SK-N-SH treated with all-trans-retinoic acid at 6 μM for 48 hours (cell line): ENCODE measurements around the gene CCDC150.

Experiments
- ATAC-seq: fragments of 200-7000 bp; cut with Tn5 transposase; 3 replicates; pipeline ENCODE4 v1.9.1; 2020; ENCODE audit warnings: mild to moderate bottlenecking, moderate library complexity
- ARNTL ChIP-seq: fragments of 450-650 bp; formaldehyde crosslinking; IDR thresholded peaks from 2 replicates; pipeline ENCODE4 v1.5.0; 2020; ENCODE audit warnings: low read depth, mild to moderate bottlenecking, moderate library complexity, borderline replicate concordance
- CSDC2 ChIP-seq: fragments of 250-450 bp; sonication (Bioruptor Pico); IDR thresholded peaks from 2 replicates; pipeline ENCODE4 v1.5.0; 2020; ENCODE audit warnings: mild to moderate bottlenecking, moderate library complexity
- CSRNP3 ChIP-seq: fragments of 250-450 bp; sonication (Bioruptor Pico); IDR thresholded peaks from 2 replicates; pipeline ENCODE4 v1.5.1; 2021; ENCODE audit warnings: mild to moderate bottlenecking, moderate library complexity
- ESRRG ChIP-seq: fragments of 250-450 bp; sonication (Bioruptor Pico); IDR thresholded peaks from 2 replicates; pipeline ENCODE4 v1.6.1; 2021; ENCODE audit warnings: mild to moderate bottlenecking
- GLIS3 ChIP-seq: fragments of 250-450 bp; sonication (Bioruptor Pico); IDR thresholded peaks from 2 replicates; pipeline ENCODE4 v1.5.0; 2020; ENCODE audit warnings: mild to moderate bottlenecking, moderate library complexity
- ISL1 ChIP-seq: fragments of 250-450 bp; sonication (Bioruptor Pico); IDR thresholded peaks from 2 replicates; pipeline ENCODE4 v2.1.2; 2022; ENCODE audit warnings: mild to moderate bottlenecking, moderate library complexity
- OSR1 ChIP-seq: fragments of 250-450 bp; sonication (Bioruptor Pico); IDR thresholded peaks from 2 replicates; pipeline ENCODE4 v1.8.0; 2022; ENCODE audit warnings: moderate library complexity, mild to moderate bottlenecking, inconsistent platforms
- PPARA ChIP-seq: fragments of 250-450 bp; sonication (Bioruptor Pico); IDR thresholded peaks from 2 replicates; pipeline ENCODE4 v1.5.0; 2020; ENCODE audit warnings: mild to moderate bottlenecking, borderline replicate concordance
- RARB ChIP-seq: fragments of 250-450 bp; sonication (Bioruptor Pico); IDR thresholded peaks from 2 replicates; pipeline ENCODE4 v1.8.0; 2021; ENCODE audit warnings: mild to moderate bottlenecking, moderate library complexity
- SNAI2 ChIP-seq: fragments of 250-450 bp; sonication (Bioruptor Pico); IDR thresholded peaks from 2 replicates; pipeline ENCODE4 v1.5.0; 2020; ENCODE audit warnings: mild to moderate bottlenecking, moderate library complexity
- TCF4 ChIP-seq: fragments of 250-450 bp; sonication (Bioruptor Pico); IDR thresholded peaks from 2 replicates; pipeline ENCODE4 v1.8.0; 2021; ENCODE audit warnings: mild to moderate bottlenecking, moderate library complexity, borderline replicate concordance
- TOX ChIP-seq: fragments of 250-450 bp; sonication (Bioruptor Pico); IDR thresholded peaks from 2 replicates; pipeline ENCODE4 v1.8.0; 2021; ENCODE audit warnings: mild to moderate bottlenecking, moderate library complexity, borderline replicate concordance
- ZC3H10 ChIP-seq: fragments of 250-450 bp; sonication (Bioruptor Pico); IDR thresholded peaks from 2 replicates; pipeline ENCODE4 v1.5.1; 2021; ENCODE audit warnings: mild to moderate bottlenecking, moderate library complexity
- ZFP3 ChIP-seq: fragments of 250-450 bp; sonication (Bioruptor Pico); IDR thresholded peaks from 2 replicates; pipeline ENCODE4 v1.5.0; 2020; ENCODE audit warnings: mild to moderate bottlenecking, moderate library complexity
- ZFP30 ChIP-seq: fragments of 450-650 bp; formaldehyde crosslinking; IDR thresholded peaks from 2 replicates; pipeline ENCODE4 v1.5.0; 2022; ENCODE audit warnings: mild to moderate bottlenecking, moderate library complexity
- ZNF565 ChIP-seq: fragments of 450-650 bp; formaldehyde crosslinking; conservative IDR thresholded peaks from 2 replicates; pipeline ENCODE4 v1.5.0; 2020; ENCODE audit warnings: low read depth, mild to moderate bottlenecking, moderate library complexity
- ZNF8 ChIP-seq: fragments of 450-650 bp; formaldehyde crosslinking; IDR thresholded peaks from 2 replicates; pipeline ENCODE4 v1.5.0; 2020; ENCODE audit warnings: mild to moderate bottlenecking, moderate library complexity
- TF ChIP-seq, protein P1 (sequence below): fragments of 250-450 bp; sonication (Bioruptor Pico); IDR thresholded peaks from 2 replicates; pipeline ENCODE4 v1.5.0; 2020; ENCODE audit warnings: mild to moderate bottlenecking, moderate library complexity
- TF ChIP-seq, protein P2 (sequence below): fragments of 250-450 bp; sonication (Bioruptor Pico); IDR thresholded peaks from 2 replicates; pipeline ENCODE4 v1.5.1; 2020; ENCODE audit warnings: low read depth, mild to moderate bottlenecking, moderate library complexity

Gene CCDC150

GRCh38 chr2:196660244-196660643 is 20.7 kb downstream of the CCDC150 start:
- ATAC-seq = peak; percentile 91
- peak; percentile 67 for TF ChIP-seq ISL1 (CRISPR knock-in tag)
- TF ChIP-seq ZNF8 (CRISPR knock-in tag) = no peak

- TF ChIP-seq CSRNP3 (no peak), ZFP30 (CRISPR knock-in tag) (no peak), GLIS3 (no peak), ARNTL (CRISPR knock-in tag) (no peak), OSR1 (CRISPR knock-in tag) (no peak), CSDC2 (CRISPR knock-in tag) (no peak)
- TF ChIP-seq, protein P1, sequence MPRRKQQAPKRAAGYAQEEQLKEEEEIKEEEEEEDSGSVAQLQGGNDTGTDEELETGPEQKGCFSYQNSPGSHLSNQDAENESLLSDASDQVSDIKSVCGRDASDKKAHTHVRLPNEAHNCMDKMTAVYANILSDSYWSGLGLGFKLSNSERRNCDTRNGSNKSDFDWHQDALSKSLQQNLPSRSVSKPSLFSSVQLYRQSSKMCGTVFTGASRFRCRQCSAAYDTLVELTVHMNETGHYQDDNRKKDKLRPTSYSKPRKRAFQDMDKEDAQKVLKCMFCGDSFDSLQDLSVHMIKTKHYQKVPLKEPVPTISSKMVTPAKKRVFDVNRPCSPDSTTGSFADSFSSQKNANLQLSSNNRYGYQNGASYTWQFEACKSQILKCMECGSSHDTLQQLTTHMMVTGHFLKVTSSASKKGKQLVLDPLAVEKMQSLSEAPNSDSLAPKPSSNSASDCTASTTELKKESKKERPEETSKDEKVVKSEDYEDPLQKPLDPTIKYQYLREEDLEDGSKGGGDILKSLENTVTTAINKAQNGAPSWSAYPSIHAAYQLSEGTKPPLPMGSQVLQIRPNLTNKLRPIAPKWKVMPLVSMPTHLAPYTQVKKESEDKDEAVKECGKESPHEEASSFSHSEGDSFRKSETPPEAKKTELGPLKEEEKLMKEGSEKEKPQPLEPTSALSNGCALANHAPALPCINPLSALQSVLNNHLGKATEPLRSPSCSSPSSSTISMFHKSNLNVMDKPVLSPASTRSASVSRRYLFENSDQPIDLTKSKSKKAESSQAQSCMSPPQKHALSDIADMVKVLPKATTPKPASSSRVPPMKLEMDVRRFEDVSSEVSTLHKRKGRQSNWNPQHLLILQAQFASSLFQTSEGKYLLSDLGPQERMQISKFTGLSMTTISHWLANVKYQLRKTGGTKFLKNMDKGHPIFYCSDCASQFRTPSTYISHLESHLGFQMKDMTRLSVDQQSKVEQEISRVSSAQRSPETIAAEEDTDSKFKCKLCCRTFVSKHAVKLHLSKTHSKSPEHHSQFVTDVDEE (CRISPR knock-in tag) = no peak
- ATAC-seq = no peak
Measured at GRCh38 chr2:196670342-196670741, 30.8 kb downstream of the CCDC150 start.

GRCh38 chr2:196675963-196676362 is 36.4 kb downstream of the CCDC150 start:
- ATAC-seq = no peak
- TF ChIP-seq CSDC2 (CRISPR knock-in tag) = no peak
- no peak for TF ChIP-seq ESRRG
- TF ChIP-seq, protein P2, sequence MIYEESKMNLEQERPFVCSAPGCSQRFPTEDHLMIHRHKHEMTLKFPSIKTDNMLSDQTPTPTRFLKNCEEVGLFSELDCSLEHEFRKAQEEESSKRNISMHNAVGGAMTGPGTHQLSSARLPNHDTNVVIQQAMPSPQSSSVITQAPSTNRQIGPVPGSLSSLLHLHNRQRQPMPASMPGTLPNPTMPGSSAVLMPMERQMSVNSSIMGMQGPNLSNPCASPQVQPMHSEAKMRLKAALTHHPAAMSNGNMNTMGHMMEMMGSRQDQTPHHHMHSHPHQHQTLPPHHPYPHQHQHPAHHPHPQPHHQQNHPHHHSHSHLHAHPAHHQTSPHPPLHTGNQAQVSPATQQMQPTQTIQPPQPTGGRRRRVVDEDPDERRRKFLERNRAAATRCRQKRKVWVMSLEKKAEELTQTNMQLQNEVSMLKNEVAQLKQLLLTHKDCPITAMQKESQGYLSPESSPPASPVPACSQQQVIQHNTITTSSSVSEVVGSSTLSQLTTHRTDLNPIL (CRISPR knock-in tag) = no peak
- TF ChIP-seq ZFP3 (CRISPR knock-in tag) = no peak
- TF ChIP-seq, all 23 proteins: peak for 0

- peak; percentile 78 for ATAC-seq
Measured at GRCh38 chr2:196677404-196677803, 37.9 kb downstream of the CCDC150 start.

DNA sequence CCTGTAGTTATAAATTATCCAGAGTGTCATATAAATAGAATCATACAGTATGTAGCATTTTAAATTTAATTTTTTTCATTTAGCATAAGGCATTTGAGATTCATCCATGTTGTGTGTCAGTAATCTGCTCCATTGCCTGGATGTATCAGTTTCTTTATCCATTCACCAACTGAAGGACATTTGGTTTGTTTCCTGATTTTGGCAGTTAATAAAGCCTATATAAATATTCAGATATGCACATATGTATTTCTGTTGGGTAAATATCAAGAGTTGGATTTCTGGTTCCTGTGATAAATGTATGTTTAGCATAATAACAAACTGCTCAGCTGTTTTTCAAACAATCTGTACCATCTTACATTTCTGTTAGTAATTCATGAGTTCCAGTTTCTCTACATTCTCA is 39.9 kb downstream of the CCDC150 start:
- no peak for TF ChIP-seq CSDC2 (CRISPR knock-in tag)
- TF ChIP-seq TCF4 (CRISPR knock-in tag) = no peak
- no peak for TF ChIP-seq SNAI2 (CRISPR knock-in tag)
- no peak for TF ChIP-seq OSR1 (CRISPR knock-in tag)
- no peak for TF ChIP-seq PPARA
- TF ChIP-seq ZNF565 (CRISPR knock-in tag) = no peak
- no peak for TF ChIP-seq ISL1 (CRISPR knock-in tag)
- no peak for TF ChIP-seq ARNTL (CRISPR knock-in tag)
- no peak for TF ChIP-seq ZFP30 (CRISPR knock-in tag)
- no peak for TF ChIP-seq CSRNP3
- ATAC-seq = no peak

More at GRCh38 chr2:196677404-196677803, 37.9 kb downstream of the CCDC150 start:
- TF ChIP-seq ESRRG (no peak), ZNF565 (CRISPR knock-in tag) (no peak)

- TF ChIP-seq, protein P2 (CRISPR knock-in tag) = no peak
- no peak for TF ChIP-seq ZNF565 (CRISPR knock-in tag)
- no peak for TF ChIP-seq OSR1 (CRISPR knock-in tag)
- TF ChIP-seq RARB (CRISPR knock-in tag) = no peak
- TF ChIP-seq TOX = no peak
- no peak for TF ChIP-seq SNAI2 (CRISPR knock-in tag)
- TF ChIP-seq ZC3H10 (CRISPR knock-in tag) = no peak
- TF ChIP-seq, all 23 proteins: peak for 0
- no peak for ATAC-seq
Measured at GRCh38 chr2:196681510-196681909, 42.0 kb downstream of the CCDC150 start.
